ENCODE measurements around the gene RCN1. TPM values are rescaled to one million over a fixed set of nuclear protein-coding genes. Genes with fewer than 3 reads are reported as not detected.

The RCN1 gene
- total and polyA plus RNA-seq, 2 experiments from 2014 or later: 107 to 140 TPM

DNA sequence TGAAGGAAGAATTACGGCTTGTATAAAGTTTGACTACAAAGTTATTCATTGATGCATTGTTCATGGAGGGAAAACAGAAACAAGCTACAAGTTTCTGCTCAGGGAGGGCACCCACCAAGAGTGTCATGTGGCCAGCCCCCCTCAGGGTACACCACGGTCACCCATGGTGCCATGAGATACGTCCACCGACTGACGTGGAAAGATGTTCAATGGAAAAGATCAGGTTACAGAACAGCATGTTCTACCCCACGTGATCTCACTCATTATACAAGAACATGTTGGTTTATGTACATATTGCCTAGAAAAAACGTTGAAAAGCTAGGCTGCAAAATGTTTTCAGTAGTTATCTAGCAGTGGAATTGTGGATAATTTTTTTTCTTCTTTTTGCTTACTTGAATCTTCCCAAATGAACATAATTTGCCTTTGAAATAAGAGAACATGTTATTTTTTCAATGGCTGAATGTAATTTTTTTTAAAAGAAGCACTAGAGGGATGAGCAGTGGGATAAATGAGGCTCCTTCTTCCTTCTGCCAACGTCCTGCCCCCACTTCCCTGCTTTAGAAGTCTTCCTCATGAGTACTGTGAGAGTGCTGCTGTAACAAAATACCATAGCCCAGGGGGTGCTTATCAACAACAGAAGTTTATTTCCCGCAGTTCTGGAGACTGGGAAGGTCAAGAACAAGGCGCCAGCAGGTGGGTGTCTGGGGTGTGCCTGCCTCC, 22.5 kb downstream of the RCN1 start:
- Histone ChIP-seq H3K27ac (ENCODE audit: low read depth) (no peak overlapping the region), H3K36me3 (ENCODE audit: insufficient read depth) (no peaks in the 10 kb centered on the region), H3F3A (replicated peaks; ENCODE audit: low read depth) (no peaks in the 10 kb centered on the region), H2AFZ (no peak overlapping the region), H3K79me2 (replicated peaks; ENCODE audit: insufficient read depth) (no peaks in the 10 kb centered on the region), H3K4me2 (no peak overlapping the region), H3K27me3 (ENCODE audit: insufficient read depth) (no peaks in the 10 kb centered on the region), H3K9me2 (ENCODE audit: insufficient read depth) (0 out of 2 replicates have a peak, but pooled peaks cover 4% of the 10 kb centered on the region), H3K4me3 (no peak overlapping the region), H4K20me1 (replicated peaks; ENCODE audit: insufficient read depth) (no peaks in the 10 kb centered on the region), H3K4me1 (ENCODE audit: insufficient read depth) (no peaks in the 10 kb centered on the region)
- Mint-ChIP-seq H3K27ac (no peak overlapping the region), H3K9me3 (no peaks in the 10 kb centered on the region), H3K4me3 (no peak overlapping the region), H3K4me1 (peaks cover 15% of the 10 kb centered on the region), H3K36me3 (ENCODE audit: low read depth) (no peaks in the 10 kb centered on the region), H3K27me3 (ENCODE audit: insufficient read depth, low read depth, poor library complexity) (no peaks in the 10 kb centered on the region)
- DNase-seq (ENCODE audit: low spot score) (peak; percentile 35), ATAC-seq (peak; percentile 82)
- TF ChIP-seq ZNF114 (CRISPR knock-in tag; IDR thresholded peaks at IDR 0.05): no peak
- TF ChIP-seq JUNB (IDR thresholded peaks at IDR 0.05; ENCODE audit: unreplicated experiment): no peak
- TF ChIP-seq EZH2 (IDR thresholded peaks at IDR 0.05; ENCODE audit: low read depth, unreplicated experiment): no peak
- no peak for TF ChIP-seq EZH2phosphoT487 (IDR thresholded peaks at IDR 0.05; ENCODE audit: unreplicated experiment)
- TF ChIP-seq, protein P1, sequence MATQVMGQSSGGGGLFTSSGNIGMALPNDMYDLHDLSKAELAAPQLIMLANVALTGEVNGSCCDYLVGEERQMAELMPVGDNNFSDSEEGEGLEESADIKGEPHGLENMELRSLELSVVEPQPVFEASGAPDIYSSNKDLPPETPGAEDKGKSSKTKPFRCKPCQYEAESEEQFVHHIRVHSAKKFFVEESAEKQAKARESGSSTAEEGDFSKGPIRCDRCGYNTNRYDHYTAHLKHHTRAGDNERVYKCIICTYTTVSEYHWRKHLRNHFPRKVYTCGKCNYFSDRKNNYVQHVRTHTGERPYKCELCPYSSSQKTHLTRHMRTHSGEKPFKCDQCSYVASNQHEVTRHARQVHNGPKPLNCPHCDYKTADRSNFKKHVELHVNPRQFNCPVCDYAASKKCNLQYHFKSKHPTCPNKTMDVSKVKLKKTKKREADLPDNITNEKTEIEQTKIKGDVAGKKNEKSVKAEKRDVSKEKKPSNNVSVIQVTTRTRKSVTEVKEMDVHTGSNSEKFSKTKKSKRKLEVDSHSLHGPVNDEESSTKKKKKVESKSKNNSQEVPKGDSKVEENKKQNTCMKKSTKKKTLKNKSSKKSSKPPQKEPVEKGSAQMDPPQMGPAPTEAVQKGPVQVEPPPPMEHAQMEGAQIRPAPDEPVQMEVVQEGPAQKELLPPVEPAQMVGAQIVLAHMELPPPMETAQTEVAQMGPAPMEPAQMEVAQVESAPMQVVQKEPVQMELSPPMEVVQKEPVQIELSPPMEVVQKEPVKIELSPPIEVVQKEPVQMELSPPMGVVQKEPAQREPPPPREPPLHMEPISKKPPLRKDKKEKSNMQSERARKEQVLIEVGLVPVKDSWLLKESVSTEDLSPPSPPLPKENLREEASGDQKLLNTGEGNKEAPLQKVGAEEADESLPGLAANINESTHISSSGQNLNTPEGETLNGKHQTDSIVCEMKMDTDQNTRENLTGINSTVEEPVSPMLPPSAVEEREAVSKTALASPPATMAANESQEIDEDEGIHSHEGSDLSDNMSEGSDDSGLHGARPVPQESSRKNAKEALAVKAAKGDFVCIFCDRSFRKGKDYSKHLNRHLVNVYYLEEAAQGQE (IDR thresholded peaks at IDR 0.05; ENCODE audit: unreplicated experiment): no peak
- no peak for TF ChIP-seq STAT1 (IDR thresholded peaks at IDR 0.05; ENCODE audit: unreplicated experiment)
- TF ChIP-seq, protein P2, sequence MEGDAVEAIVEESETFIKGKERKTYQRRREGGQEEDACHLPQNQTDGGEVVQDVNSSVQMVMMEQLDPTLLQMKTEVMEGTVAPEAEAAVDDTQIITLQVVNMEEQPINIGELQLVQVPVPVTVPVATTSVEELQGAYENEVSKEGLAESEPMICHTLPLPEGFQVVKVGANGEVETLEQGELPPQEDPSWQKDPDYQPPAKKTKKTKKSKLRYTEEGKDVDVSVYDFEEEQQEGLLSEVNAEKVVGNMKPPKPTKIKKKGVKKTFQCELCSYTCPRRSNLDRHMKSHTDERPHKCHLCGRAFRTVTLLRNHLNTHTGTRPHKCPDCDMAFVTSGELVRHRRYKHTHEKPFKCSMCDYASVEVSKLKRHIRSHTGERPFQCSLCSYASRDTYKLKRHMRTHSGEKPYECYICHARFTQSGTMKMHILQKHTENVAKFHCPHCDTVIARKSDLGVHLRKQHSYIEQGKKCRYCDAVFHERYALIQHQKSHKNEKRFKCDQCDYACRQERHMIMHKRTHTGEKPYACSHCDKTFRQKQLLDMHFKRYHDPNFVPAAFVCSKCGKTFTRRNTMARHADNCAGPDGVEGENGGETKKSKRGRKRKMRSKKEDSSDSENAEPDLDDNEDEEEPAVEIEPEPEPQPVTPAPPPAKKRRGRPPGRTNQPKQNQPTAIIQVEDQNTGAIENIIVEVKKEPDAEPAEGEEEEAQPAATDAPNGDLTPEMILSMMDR (conservative IDR thresholded peaks at IDR 0.05; ENCODE audit: low read depth in 2 of 2): no peak
- TF ChIP-seq, protein P3, sequence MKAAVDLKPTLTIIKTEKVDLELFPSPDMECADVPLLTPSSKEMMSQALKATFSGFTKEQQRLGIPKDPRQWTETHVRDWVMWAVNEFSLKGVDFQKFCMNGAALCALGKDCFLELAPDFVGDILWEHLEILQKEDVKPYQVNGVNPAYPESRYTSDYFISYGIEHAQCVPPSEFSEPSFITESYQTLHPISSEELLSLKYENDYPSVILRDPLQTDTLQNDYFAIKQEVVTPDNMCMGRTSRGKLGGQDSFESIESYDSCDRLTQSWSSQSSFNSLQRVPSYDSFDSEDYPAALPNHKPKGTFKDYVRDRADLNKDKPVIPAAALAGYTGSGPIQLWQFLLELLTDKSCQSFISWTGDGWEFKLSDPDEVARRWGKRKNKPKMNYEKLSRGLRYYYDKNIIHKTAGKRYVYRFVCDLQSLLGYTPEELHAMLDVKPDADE (IDR thresholded peaks at IDR 0.05): no peak
- TF ChIP-seq NANOG (IDR thresholded peaks at IDR 0.05; ENCODE audit: borderline replicate concordance): no peak
- TF ChIP-seq, protein P4, sequence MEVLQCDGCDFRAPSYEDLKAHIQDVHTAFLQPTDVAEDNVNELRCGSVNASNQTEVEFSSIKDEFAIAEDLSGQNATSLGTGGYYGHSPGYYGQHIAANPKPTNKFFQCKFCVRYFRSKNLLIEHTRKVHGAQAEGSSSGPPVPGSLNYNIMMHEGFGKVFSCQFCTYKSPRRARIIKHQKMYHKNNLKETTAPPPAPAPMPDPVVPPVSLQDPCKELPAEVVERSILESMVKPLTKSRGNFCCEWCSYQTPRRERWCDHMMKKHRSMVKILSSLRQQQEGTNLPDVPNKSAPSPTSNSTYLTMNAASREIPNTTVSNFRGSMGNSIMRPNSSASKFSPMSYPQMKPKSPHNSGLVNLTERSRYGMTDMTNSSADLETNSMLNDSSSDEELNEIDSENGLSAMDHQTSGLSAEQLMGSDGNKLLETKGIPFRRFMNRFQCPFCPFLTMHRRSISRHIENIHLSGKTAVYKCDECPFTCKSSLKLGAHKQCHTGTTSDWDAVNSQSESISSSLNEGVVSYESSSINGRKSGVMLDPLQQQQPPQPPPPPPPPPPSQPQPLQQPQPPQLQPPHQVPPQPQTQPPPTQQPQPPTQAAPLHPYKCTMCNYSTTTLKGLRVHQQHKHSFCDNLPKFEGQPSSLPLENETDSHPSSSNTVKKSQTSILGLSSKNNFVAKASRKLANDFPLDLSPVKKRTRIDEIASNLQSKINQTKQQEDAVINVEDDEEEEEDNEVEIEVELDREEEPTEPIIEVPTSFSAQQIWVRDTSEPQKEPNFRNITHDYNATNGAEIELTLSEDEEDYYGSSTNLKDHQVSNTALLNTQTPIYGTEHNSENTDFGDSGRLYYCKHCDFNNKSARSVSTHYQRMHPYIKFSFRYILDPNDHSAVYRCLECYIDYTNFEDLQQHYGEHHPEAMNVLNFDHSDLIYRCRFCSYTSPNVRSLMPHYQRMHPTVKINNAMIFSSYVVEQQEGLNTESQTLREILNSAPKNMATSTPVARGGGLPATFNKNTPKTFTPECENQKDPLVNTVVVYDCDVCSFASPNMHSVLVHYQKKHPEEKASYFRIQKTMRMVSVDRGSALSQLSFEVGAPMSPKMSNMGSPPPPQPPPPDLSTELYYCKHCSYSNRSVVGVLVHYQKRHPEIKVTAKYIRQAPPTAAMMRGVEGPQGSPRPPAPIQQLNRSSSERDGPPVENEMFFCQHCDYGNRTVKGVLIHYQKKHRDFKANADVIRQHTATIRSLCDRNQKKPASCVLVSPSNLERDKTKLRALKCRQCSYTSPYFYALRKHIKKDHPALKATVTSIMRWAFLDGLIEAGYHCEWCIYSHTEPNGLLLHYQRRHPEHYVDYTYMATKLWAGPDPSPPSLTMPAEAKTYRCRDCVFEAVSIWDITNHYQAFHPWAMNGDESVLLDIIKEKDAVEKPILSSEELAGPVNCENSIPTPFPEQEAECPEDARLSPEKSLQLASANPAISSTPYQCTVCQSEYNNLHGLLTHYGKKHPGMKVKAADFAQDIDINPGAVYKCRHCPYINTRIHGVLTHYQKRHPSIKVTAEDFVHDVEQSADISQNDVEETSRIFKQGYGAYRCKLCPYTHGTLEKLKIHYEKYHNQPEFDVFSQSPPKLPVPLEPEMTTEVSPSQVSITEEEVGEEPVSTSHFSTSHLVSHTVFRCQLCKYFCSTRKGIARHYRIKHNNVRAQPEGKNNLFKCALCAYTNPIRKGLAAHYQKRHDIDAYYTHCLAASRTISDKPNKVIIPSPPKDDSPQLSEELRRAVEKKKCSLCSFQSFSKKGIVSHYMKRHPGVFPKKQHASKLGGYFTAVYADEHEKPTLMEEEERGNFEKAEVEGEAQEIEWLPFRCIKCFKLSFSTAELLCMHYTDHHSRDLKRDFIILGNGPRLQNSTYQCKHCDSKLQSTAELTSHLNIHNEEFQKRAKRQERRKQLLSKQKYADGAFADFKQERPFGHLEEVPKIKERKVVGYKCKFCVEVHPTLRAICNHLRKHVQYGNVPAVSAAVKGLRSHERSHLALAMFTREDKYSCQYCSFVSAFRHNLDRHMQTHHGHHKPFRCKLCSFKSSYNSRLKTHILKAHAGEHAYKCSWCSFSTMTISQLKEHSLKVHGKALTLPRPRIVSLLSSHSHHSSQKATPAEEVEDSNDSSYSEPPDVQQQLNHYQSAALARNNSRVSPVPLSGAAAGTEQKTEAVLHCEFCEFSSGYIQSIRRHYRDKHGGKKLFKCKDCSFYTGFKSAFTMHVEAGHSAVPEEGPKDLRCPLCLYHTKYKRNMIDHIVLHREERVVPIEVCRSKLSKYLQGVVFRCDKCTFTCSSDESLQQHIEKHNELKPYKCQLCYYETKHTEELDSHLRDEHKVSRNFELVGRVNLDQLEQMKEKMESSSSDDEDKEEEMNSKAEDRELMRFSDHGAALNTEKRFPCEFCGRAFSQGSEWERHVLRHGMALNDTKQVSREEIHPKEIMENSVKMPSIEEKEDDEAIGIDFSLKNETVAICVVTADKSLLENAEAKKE (CRISPR knock-in tag; IDR thresholded peaks at IDR 0.05): no peak
- no peak for TF ChIP-seq CREB1 (CRISPR knock-in tag; IDR thresholded peaks at IDR 0.05; ENCODE audit: low read depth)
- no peak for TF ChIP-seq ZNF331 (CRISPR knock-in tag; IDR thresholded peaks at IDR 0.05; ENCODE audit: low read depth)
- no peak for TF ChIP-seq POLR2AphosphoS5 (IDR thresholded peaks at IDR 0.05; ENCODE audit: low read depth)
